ENCODE measurements around the gene EYA2.

- TF ChIP-seq POLR2AphosphoS5 (IDR thresholded peaks at IDR 0.05; ENCODE audit: low read depth, low read length) = no peak
- no peak for TF ChIP-seq POLR2A (IDR thresholded peaks at IDR 0.05; ENCODE audit: low read depth, low read length)
- TF ChIP-seq TAF1 (IDR thresholded peaks at IDR 0.05; ENCODE audit: borderline replicate concordance, low read depth, low read length) = no peak
Observed at GRCh38 chr20:47043086-47043485, 148.4 kb downstream of the EYA2 start.
